HCT116 (cell line): Measurements from ENCODE around the gene UNC93B1. TPM values are rescaled to one million over a fixed set of nuclear protein-coding genes. Genes with fewer than 3 reads are reported as not detected.

ENCODE experiments used
- ATAC-seq: fragments of 200-7000 bp; cut with Tn5 transposase; 2 replicates; pipeline ENCODE4 v1.9.1; 2020; ENCODE audit warnings: mild to moderate bottlenecking, moderate library complexity
- BruUV-seq: library from RNA; stranded (reverse); fragments of 400-500 nt; replicated peaks from 2 replicates; lab custom pipeline; 2021; lab: Mats Ljungman, UMichigan
- CTCF ChIA-PET: fragments of 300-600 bp; sonication (Branson Sonifier 250); formaldehyde crosslinking; loops from one replicate; lab custom pipeline; 2021; ENCODE audit warnings: antibody characterized with exemption; lab: Charles Lee
- POLR2A ChIA-PET: fragments of 300-600, 350-600 bp; sonication (Branson Sonifier 250); formaldehyde crosslinking; loops from one replicate; lab custom pipeline; 2021; ENCODE audit warnings: antibody characterized with exemption; lab: Charles Lee
- RAD21 ChIA-PET, 2 experiments: fragments of 300-600 bp; sonication (Branson Sonifier 250); formaldehyde crosslinking; loops; one replicate each; lab custom pipeline; 2023; ENCODE audit warnings: low total read pairs in 2 of 2; ENCODE audit not compliant: uncharacterized antibody in 2 of 2, unreplicated experiment in 2 of 2, low non-redundant PET in 1 of 2; lab: Charles Lee
- DNase-seq: peaks from one replicate; pipeline ENCODE4 v3.0.0-alpha.2; 2010; ENCODE audit warnings: low read depth, low spot score
- H2AFZ ChIP-seq: fragments of 200-600 bp; shearing (Covaris generic), sonication (generic); 2 replicates; pipeline ENCODE4 v1.6.1; 2017; ENCODE audit warnings: low read depth, mixed run types, mixed read lengths, antibody characterized with exemption, low read length; ENCODE audit not compliant: poor library complexity, severe bottlenecking
- H3K27ac ChIP-seq: 2 replicates; pipeline ENCODE4 v1.5.1; 2012; ENCODE audit warnings: low read depth, low read length
- H3K27me3 ChIP-seq: fragments of 200-600 bp; sonication (generic); 2 replicates; pipeline ENCODE4 v1.6.1; 2016; ENCODE audit warnings: mixed run types, low read length, mixed read lengths; ENCODE audit not compliant: insufficient read depth
- H3K36me3 ChIP-seq, 2 experiments: fragments of 200-500 bp in 1 of 2; fragments of 200-600 bp in 1 of 2; sonication (Bioruptor generic) in 1 of 2; sonication (generic) in 1 of 2; 2 replicates each; pipeline versions ENCODE4 v1.5.1 to v1.6.1; 2014 to 2016; ENCODE audit warnings: low read length in 2 of 2, inconsistent platforms in 1 of 2, mixed read lengths in 1 of 2, mixed run types in 1 of 2; ENCODE audit not compliant: insufficient read depth in 2 of 2, control insufficient read depth in 1 of 2
- H3K4me1 ChIP-seq, 2 experiments: fragments of 200-600 bp in 1 of 2; sonication (generic) in 1 of 2; 2 replicates each; pipeline versions ENCODE4 v1.5.1 to v1.6.1; 2012 to 2017; ENCODE audit warnings: low read length in 2 of 2, inconsistent platforms in 1 of 2, mild to moderate bottlenecking in 1 of 2, mixed read lengths in 1 of 2, mixed run types in 1 of 2, moderate library complexity in 1 of 2; ENCODE audit not compliant: insufficient read depth in 2 of 2, control insufficient read depth in 1 of 2
- H3K4me2 ChIP-seq: fragments of 200-600 bp; sonication (generic); 2 replicates; pipeline ENCODE4 v1.6.1; 2017; ENCODE audit warnings: mixed run types, low read length, mixed read lengths
- H3K4me3 ChIP-seq, 2 experiments: fragments of 200-600 bp in 1 of 2; sonication (generic) in 1 of 2; replicated peaks in 1 of 2; 2 replicates each; pipeline ENCODE4 v1.5.1; 2011 to 2016; ENCODE audit warnings: low read length in 2 of 2, control low read depth in 1 of 2, low read depth in 1 of 2, mild to moderate bottlenecking in 1 of 2, mixed read lengths in 1 of 2, mixed run types in 1 of 2
- H3K79me2 ChIP-seq: fragments of 200-600 bp; sonication (generic); 2 replicates; pipeline ENCODE4 v1.6.1; 2017; ENCODE audit warnings: mild to moderate bottlenecking, mixed run types, low read length, moderate library complexity, mixed read lengths; ENCODE audit not compliant: insufficient read depth
- H3K9ac ChIP-seq: fragments of 200-600 bp; sonication (generic); 2 replicates; pipeline ENCODE4 v1.6.1; 2016; ENCODE audit warnings: low read length, mixed read lengths
- H3K9me2 ChIP-seq: fragments of 200-600 bp; sonication (generic), shearing (Covaris generic); 2 replicates; pipeline ENCODE4 v1.6.1; 2017; ENCODE audit warnings: mixed run types, mild to moderate bottlenecking, moderate library complexity; ENCODE audit not compliant: insufficient read depth
- H3K9me3 ChIP-seq, 2 experiments: fragments of 200-500 bp in 1 of 2; fragments of 200-600 bp in 1 of 2; sonication (Bioruptor generic) in 1 of 2; sonication (generic) in 1 of 2; 2 replicates each; pipeline ENCODE4 v1.6.1; 2014 to 2017; ENCODE audit warnings: low read length in 2 of 2, mixed read lengths in 2 of 2, inconsistent platforms in 1 of 2, low read depth in 1 of 2, mild to moderate bottlenecking in 1 of 2, mixed run types in 1 of 2, moderate library complexity in 1 of 2; ENCODE audit not compliant: control insufficient read depth in 1 of 2, insufficient read depth in 1 of 2
- H4K20me1 ChIP-seq: fragments of 200-600 bp; sonication (generic), shearing (Covaris generic); 2 replicates; pipeline ENCODE4 v1.6.1; 2017; ENCODE audit warnings: mixed run types, mild to moderate bottlenecking, moderate library complexity; ENCODE audit not compliant: insufficient read depth
- CTCF ChIP-seq, 3 experiments: fragments of 200-600 bp in 1 of 3; sonication (generic) in 1 of 3; IDR thresholded peaks in 2 of 3; conservative IDR thresholded peaks in 1 of 3; 2 replicates each; pipeline ENCODE4 v1.5.1; 2012 to 2017; ENCODE audit warnings: low read depth in 2 of 3, low read length in 2 of 3, antibody characterized with exemption in 1 of 3, borderline replicate concordance in 1 of 3, control low read depth in 1 of 3, mild to moderate bottlenecking in 1 of 3, mixed read lengths in 1 of 3, mixed run types in 1 of 3, moderate library complexity in 1 of 3; ENCODE audit not compliant: insufficient read depth in 1 of 3
- EZH2phosphoT487 ChIP-seq: fragments of 200-600 bp; IDR thresholded peaks from 2 replicates; pipeline ENCODE4 v1.6.1; 2018; ENCODE audit warnings: antibody characterized with exemption, borderline replicate concordance
- POLR2A ChIP-seq: IDR thresholded peaks from 2 replicates; pipeline ENCODE4 v1.7.0; 2011; ENCODE audit warnings: borderline replicate concordance; ENCODE audit not compliant: insufficient read depth, insufficient read length; ENCODE audit errors: extremely low read depth
- POLR2AphosphoS5 ChIP-seq: IDR thresholded peaks from 2 replicates; pipeline ENCODE4 v1.6.1; 2011; ENCODE audit warnings: mild to moderate bottlenecking, low read depth, low read length, moderate library complexity
- SRF ChIP-seq: IDR thresholded peaks from 2 replicates; pipeline ENCODE4 v1.6.1; 2012; ENCODE audit warnings: low read depth
- ZFX ChIP-seq: fragments of 450-650 bp; IDR thresholded peaks from 2 replicates; pipeline ENCODE4 v1.6.1; 2017
- intact Hi-C: fragments of 100-400 bp; cut with micrococcal nuclease; formaldehyde crosslinking; loops from 2 replicates; pipeline ENCODE4 v1.10.0; 2022
- total RNA-seq: library from RNA; stranded (reverse); gene quantifications from one replicate; pipeline ENCODE4 v1.2.1, GENCODE V29; 2021; ENCODE audit not compliant: unreplicated experiment
- TF ChIP-seq, protein P1 (sequence below): IDR thresholded peaks from 2 replicates; pipeline ENCODE4 v1.6.1; 2011; ENCODE audit warnings: mild to moderate bottlenecking, low read length, moderate library complexity; ENCODE audit not compliant: insufficient replicate concordance; ENCODE audit errors: extremely low read depth

UNC93B1 gene
- total RNA-seq, 1 experiment from 2014 or later: 72.9 TPM

DNA sequence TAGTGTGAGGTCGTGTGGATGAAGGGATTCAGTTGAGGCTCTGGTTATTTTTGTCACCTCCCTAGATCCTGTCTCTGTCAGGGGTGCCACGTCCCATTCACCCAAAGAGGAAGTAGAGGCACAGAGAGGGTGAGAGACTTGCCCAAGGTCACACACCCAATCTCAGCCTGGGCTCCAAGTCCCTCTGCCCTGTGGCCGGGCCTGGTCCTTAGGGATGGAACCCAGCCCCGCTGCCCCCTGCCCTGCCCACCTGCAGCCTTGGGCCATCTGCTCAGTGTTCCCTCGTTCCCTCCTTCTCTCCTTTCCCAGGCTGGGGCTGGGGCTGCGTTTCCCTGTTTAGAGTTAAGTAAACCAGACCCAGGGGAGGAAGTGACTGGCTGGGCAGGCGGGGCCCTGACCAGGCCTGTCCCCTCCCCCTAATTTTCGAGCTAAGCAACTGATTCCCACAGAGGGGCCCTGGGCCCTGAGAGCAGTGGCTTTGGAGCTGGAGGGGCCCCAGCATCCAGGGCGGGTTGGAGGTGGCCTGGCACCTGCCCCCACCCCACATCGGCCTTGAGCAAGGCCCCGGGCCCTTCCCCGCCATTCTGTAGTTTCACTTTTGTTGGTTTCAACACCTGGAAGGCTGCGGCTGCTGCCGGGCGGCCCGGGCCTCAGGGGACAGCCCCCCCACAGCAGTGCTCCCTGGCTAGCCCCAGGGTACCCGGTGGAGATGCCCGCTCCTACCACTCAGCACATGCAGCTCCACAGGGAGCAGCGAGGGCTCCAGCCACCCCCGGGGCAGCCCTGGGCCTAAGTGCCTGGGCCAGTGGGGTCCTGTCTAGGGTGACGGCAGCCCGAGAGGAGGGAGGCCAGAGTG, 36.4 kb upstream of the UNC93B1 start:
- no peaks in the 10 kb centered on the region for H4K20me1 ChIP-seq
- peak overlapping the region; percentile 79 for H3K9ac ChIP-seq
- H2AFZ ChIP-seq: no peak overlapping the region
- TF ChIP-seq POLR2AphosphoS5 (no peak), POLR2A (no peak), EZH2phosphoT487 (no peak), SRF (no peak), CTCF (IDR thresholded peaks at IDR 0.05 in 2 of 3, conservative IDR thresholded peaks at IDR 0.05 in 1 of 3; ENCODE audit: borderline replicate concordance in 1 of 3, insufficient read depth in 1 of 3, low read depth in 2 of 3, low read length in 2 of 3) (no peak), ZFX (no peak)
- TF ChIP-seq, protein P1, sequence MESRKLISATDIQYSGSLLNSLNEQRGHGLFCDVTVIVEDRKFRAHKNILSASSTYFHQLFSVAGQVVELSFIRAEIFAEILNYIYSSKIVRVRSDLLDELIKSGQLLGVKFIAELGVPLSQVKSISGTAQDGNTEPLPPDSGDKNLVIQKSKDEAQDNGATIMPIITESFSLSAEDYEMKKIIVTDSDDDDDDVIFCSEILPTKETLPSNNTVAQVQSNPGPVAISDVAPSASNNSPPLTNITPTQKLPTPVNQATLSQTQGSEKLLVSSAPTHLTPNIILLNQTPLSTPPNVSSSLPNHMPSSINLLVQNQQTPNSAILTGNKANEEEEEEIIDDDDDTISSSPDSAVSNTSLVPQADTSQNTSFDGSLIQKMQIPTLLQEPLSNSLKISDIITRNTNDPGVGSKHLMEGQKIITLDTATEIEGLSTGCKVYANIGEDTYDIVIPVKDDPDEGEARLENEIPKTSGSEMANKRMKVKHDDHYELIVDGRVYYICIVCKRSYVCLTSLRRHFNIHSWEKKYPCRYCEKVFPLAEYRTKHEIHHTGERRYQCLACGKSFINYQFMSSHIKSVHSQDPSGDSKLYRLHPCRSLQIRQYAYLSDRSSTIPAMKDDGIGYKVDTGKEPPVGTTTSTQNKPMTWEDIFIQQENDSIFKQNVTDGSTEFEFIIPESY: no peak
- TF ChIP-seq, all 23 proteins: peak for 0
- ChIA-PET RAD21 (no interaction called here), CTCF (no interaction called here), POLR2A (interaction anchor here (1.0 kb wide), 1 partner anchor 12 kb away, joined by 3 read pairs; no protein-coding TSS in a partner anchor)
- Histone ChIP-seq H3K4me1 (peaks cover 9 to 23% of the 10 kb centered on the region in 2 experiments; a peak in 3 of 4 replicates), H3K4me2 (peak overlapping the region; percentile 85), H3K27me3 (no peaks in the 10 kb centered on the region), H3K9me3 (no peaks in the 10 kb centered on the region), H3K9me2 (no peaks in the 10 kb centered on the region), H3K36me3 (peaks cover 0 to 6% of the 10 kb centered on the region in 2 experiments; a peak in 1 of 4 replicates), H3K27ac (peak overlapping the region; percentile 31; the same call in 1 of the 2 replicates), H3K79me2 (peaks cover 21% of the 10 kb centered on the region), H3K4me3 (peak overlapping the region; percentile 82; a peak in 3 of 4 replicates)
- DNase-seq: no peak
- BruUV-seq: no TSS peak
- ATAC-seq: no peak
- intact Hi-C loops: no loop called here
